Stimulated activated CD8-positive, alpha-beta memory T cell treated with anti-CD3 and anti-CD28 coated beads, Interleukin-2, amount 100 ng/mL, for 1 hour (primary cell): ENCODE results near the gene FAM237B.

ENCODE experiments used
- DNase-seq, 2 donors: peaks; one replicate each; pipeline ENCODE4 v3.0.0-alpha.2; 2020; ENCODE audit warnings: low read depth in 2 of 2

FAM237B gene

GRCh38 chr7:90290244-90291113, 30.6 kb downstream of the FAM237B start:
- no peak for DNase-seq

GRCh38 chr7:90288154-90288553, 33.0 kb downstream of the FAM237B start:
- DNase-seq = no peak

GRCh38 chr7:90276033-90276728, 44.9 kb downstream of the FAM237B start:
- no peak for DNase-seq

GRCh38 chr7:90274161-90274560, 46.9 kb downstream of the FAM237B start:
- DNase-seq = no peak

GRCh38 chr7:90272242-90272641, 48.9 kb downstream of the FAM237B start:
- no peak for DNase-seq

- DNase-seq = no peak
Measured at GRCh38 chr7:90271753-90272152, 49.4 kb downstream of the FAM237B start.

- no peak for DNase-seq
Measured at GRCh38 chr7:90270431-90271178, 50.5 kb downstream of the FAM237B start.

GRCh38 chr7:90269163-90269562, 51.9 kb downstream of the FAM237B start:
- no peak for DNase-seq

- no peak for DNase-seq
Measured at GRCh38 chr7:90267263-90267858, 53.7 kb downstream of the FAM237B start.

GRCh38 chr7:90266808-90267207, 54.3 kb downstream of the FAM237B start:
- no peak for DNase-seq
